Esophagus squamous epithelium (tissue), 4 donors: Measurements from ENCODE around the gene KNSTRN.

Source experiments
- CTCF ChIP-seq, 6 experiments: fragments of 450-650 bp in 4 of 6; fragments of 200-600 bp in 2 of 6; sonication (generic) in 2 of 6; IDR thresholded peaks; one replicate each; pipeline ENCODE4 v1.5.1; 2016 to 2019; ENCODE audit warnings: antibody characterized with exemption in 6 of 6, mild to moderate bottlenecking in 4 of 6, moderate library complexity in 4 of 6
- POLR2A ChIP-seq, 4 donors: fragments of 450-650 bp; IDR thresholded peaks; one replicate each; pipeline ENCODE4 v1.6.1; 2017; ENCODE audit warnings: antibody characterized with exemption in 4 of 4, mild to moderate bottlenecking in 4 of 4, moderate library complexity in 3 of 4

GRCh38 chr15:40386480-40386879 is 4.0 kb downstream of the KNSTRN start:
- no peak for TF ChIP-seq CTCF (IDR thresholded peaks at IDR 0.05)
- TF ChIP-seq POLR2A (IDR thresholded peaks at IDR 0.05), result no peak
